MM.1S (cell line): ENCODE results near the gene PTPRN2.

ENCODE experiments used
- DNase-seq: peaks from one replicate; pipeline ENCODE4 v3.0.0-alpha.2; 2015
- H2AFZ ChIP-seq: fragments of 300-600 bp; sonication (generic); 2 replicates; pipeline ENCODE4 v1.6.0; 2016; ENCODE audit warnings: antibody characterized with exemption, low read length
- H3F3A ChIP-seq: fragments of 300-600 bp; sonication (generic); 2 replicates; pipeline ENCODE4 v1.6.1; 2016; ENCODE audit warnings: mild to moderate bottlenecking, antibody characterized with exemption, low read length, moderate library complexity, mixed read lengths; ENCODE audit not compliant: insufficient read depth
- H3K27ac ChIP-seq: fragments of 300-600 bp; sonication (generic); 2 replicates; pipeline ENCODE4 v1.5.1; 2016; ENCODE audit warnings: mild to moderate bottlenecking, low read length
- H3K27me3 ChIP-seq: fragments of 300-600 bp; sonication (generic); replicated peaks from 2 replicates; pipeline ENCODE4 v1.6.0; 2016; ENCODE audit warnings: low read length; ENCODE audit not compliant: insufficient read depth
- H3K36me3 ChIP-seq: fragments of 300-600 bp; sonication (generic); replicated peaks from 2 replicates; pipeline ENCODE4 v1.6.1; 2016; ENCODE audit warnings: mild to moderate bottlenecking, low read length, mixed read lengths; ENCODE audit not compliant: insufficient read depth
- H3K4me1 ChIP-seq: fragments of 300-600 bp; sonication (generic); 2 replicates; pipeline ENCODE4 v1.6.1; 2016; ENCODE audit warnings: low read length, mixed read lengths
- H3K4me2 ChIP-seq: fragments of 300-600 bp; sonication (generic); 2 replicates; pipeline ENCODE4 v1.6.0; 2016; ENCODE audit warnings: low read depth, low read length
- H3K4me3 ChIP-seq: fragments of 300-600 bp; sonication (generic); 2 replicates; pipeline ENCODE4 v1.5.1; 2016; ENCODE audit warnings: low read length, mixed read lengths
- H3K79me2 ChIP-seq: fragments of 300-600 bp; sonication (generic); 2 replicates; pipeline ENCODE4 v1.6.1; 2016; ENCODE audit warnings: mixed run types, low read length, mixed read lengths
- H3K9ac ChIP-seq: fragments of 300-600 bp; sonication (generic); 2 replicates; pipeline ENCODE4 v1.6.1; 2016; ENCODE audit warnings: low read length, mixed read lengths
- H3K9me2 ChIP-seq: fragments of 300-600 bp; sonication (generic); replicated peaks from 2 replicates; pipeline ENCODE4 v1.6.1; 2016; ENCODE audit warnings: mild to moderate bottlenecking, low read length, mixed read lengths; ENCODE audit not compliant: insufficient read depth
- H3K9me3 ChIP-seq: fragments of 300-600 bp; sonication (generic); replicated peaks from 2 replicates; pipeline ENCODE4 v1.6.1; 2016; ENCODE audit warnings: mild to moderate bottlenecking, low read length, mixed read lengths; ENCODE audit not compliant: insufficient read depth
- H4K20me1 ChIP-seq: fragments of 300-600 bp; sonication (generic); 2 replicates; pipeline ENCODE4 v1.6.1; 2016; ENCODE audit warnings: mild to moderate bottlenecking, low read length, moderate library complexity, mixed read lengths; ENCODE audit not compliant: insufficient read depth
- EZH2 ChIP-seq: fragments of 300-600 bp; sonication (generic); optimal IDR thresholded peaks from 2 replicates; pipeline ENCODE3; 2017; ENCODE audit warnings: low read depth, mild to moderate bottlenecking, antibody characterized with exemption, low read length, mixed read lengths
- EZH2phosphoT487 ChIP-seq: fragments of 300-600 bp; sonication (generic); IDR thresholded peaks from 2 replicates; pipeline ENCODE4 v1.6.1; 2018; ENCODE audit warnings: antibody characterized with exemption, low read length
- TF ChIP-seq, protein P1 (sequence below): fragments of 300-600 bp; sonication (generic); IDR thresholded peaks from 2 replicates; pipeline ENCODE4 v1.5.1; 2016; ENCODE audit warnings: antibody characterized with exemption, low read length, mixed read lengths

The PTPRN2 gene

DNA sequence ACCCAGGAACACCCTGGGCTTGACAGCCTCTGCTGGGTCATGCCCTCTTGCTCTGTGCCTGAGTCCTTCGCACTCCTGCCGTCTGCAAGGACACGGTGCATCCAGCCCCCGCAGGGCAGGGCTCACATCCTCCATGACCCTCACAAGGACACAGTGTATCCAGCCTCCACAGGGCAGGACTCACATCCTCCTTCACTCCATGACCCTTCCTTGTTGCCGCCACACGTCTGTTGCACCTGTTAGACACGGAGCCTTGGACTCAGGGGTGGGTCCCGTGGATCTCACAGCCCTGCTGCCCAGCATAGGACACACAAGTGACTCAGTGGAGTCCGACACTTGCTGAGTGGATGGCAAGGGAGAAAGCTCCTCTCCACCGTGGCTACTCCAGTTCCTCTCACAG, 750.1 kb downstream of the PTPRN2 start:
- H3K36me3 ChIP-seq = no peaks in the 10 kb centered on the region
- no peaks in the 10 kb centered on the region for H3F3A ChIP-seq
- no peak overlapping the region for H3K4me2 ChIP-seq
- peaks cover 62% of the 10 kb centered on the region for H3K27me3 ChIP-seq
- no peaks in the 10 kb centered on the region for H3K9me3 ChIP-seq
- no peak overlapping the region for H3K9ac ChIP-seq
- H4K20me1 ChIP-seq = no peaks in the 10 kb centered on the region
- H3K4me3 ChIP-seq = no peak overlapping the region
- no peaks in the 10 kb centered on the region for H3K9me2 ChIP-seq
- TF ChIP-seq, protein P1, sequence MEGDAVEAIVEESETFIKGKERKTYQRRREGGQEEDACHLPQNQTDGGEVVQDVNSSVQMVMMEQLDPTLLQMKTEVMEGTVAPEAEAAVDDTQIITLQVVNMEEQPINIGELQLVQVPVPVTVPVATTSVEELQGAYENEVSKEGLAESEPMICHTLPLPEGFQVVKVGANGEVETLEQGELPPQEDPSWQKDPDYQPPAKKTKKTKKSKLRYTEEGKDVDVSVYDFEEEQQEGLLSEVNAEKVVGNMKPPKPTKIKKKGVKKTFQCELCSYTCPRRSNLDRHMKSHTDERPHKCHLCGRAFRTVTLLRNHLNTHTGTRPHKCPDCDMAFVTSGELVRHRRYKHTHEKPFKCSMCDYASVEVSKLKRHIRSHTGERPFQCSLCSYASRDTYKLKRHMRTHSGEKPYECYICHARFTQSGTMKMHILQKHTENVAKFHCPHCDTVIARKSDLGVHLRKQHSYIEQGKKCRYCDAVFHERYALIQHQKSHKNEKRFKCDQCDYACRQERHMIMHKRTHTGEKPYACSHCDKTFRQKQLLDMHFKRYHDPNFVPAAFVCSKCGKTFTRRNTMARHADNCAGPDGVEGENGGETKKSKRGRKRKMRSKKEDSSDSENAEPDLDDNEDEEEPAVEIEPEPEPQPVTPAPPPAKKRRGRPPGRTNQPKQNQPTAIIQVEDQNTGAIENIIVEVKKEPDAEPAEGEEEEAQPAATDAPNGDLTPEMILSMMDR = no peak
- no peak for TF ChIP-seq EZH2phosphoT487
- no peak for TF ChIP-seq EZH2
- no peak overlapping the region for H3K27ac ChIP-seq
- no peaks in the 10 kb centered on the region for H3K79me2 ChIP-seq
- H2AFZ ChIP-seq = no peak overlapping the region
- no peaks in the 10 kb centered on the region for H3K4me1 ChIP-seq
- DNase-seq = no peak

DNA sequence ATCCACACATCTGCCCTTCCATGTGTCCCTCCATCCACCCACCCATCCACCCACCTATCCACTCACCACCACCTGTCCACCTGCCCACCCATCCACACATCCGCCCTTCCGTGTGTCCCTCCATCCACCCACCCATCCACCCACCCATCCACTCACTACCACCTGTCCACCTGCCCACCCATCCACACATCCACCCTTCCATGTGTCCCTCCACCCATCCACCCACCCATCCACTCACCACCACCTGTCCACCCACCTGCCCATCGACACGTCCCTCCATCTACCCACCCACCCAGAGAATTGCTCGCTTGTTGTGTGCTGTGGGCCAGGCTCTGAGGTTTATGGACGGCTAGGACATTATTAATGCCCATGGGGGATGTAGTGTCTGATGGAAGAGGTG, 750.6 kb downstream of the PTPRN2 start:
- no peak for DNase-seq
- Histone ChIP-seq H3K9me2 (no peaks in the 10 kb centered on the region), H3K4me2 (no peak overlapping the region), H3K9ac (no peak overlapping the region), H3F3A (no peaks in the 10 kb centered on the region), H3K36me3 (no peaks in the 10 kb centered on the region), H3K79me2 (no peaks in the 10 kb centered on the region), H3K27me3 (peaks cover 62% of the 10 kb centered on the region), H3K4me1 (no peaks in the 10 kb centered on the region), H3K9me3 (no peaks in the 10 kb centered on the region), H4K20me1 (no peaks in the 10 kb centered on the region), H3K4me3 (no peak overlapping the region), H3K27ac (no peak overlapping the region), H2AFZ (no peak overlapping the region)
- no peak for TF ChIP-seq EZH2
- TF ChIP-seq, protein P1 = no peak
- no peak for TF ChIP-seq EZH2phosphoT487

DNA sequence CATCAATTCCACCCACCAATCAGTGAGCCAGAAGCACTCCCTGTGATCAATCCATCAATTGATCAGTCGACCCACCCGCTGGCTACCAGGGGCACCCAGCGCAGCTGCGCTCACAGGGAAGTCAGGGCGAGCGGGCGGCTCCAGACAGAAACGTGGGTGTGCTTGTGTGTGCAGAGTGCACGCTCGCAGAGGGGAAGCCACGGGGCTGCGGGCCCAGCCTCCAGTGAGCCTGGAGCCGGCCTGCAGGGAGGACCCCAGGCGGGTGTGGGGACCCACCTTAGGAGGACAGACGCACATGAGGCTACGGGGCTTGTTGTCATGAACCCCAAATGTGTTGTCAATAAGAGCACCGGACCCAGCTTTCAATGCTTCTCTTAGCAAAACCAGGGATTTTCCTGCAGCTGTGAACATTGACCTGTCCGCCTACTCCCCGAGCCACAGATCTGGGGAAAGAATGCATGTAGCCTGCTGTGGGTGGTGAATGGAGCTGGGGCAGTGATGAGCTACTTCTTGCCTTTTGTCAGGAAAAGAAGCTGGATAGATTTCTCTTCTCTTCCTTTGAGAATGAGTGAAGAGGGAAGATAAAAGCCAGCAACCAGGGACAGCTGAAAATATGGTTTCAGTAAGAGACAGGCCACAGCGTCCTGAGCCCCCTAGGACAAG, 753.0 kb downstream of the PTPRN2 start:
- TF ChIP-seq EZH2 = no peak
- TF ChIP-seq EZH2phosphoT487 = no peak
- TF ChIP-seq, protein P1 = no peak
- Histone ChIP-seq H3K27ac (no peak overlapping the region), H3K9ac (no peak overlapping the region), H4K20me1 (no peaks in the 10 kb centered on the region), H2AFZ (no peak overlapping the region), H3K79me2 (no peaks in the 10 kb centered on the region), H3K4me2 (no peak overlapping the region), H3K27me3 (peaks cover 66% of the 10 kb centered on the region), H3K4me3 (no peak overlapping the region), H3K4me1 (no peaks in the 10 kb centered on the region), H3K36me3 (no peaks in the 10 kb centered on the region), H3K9me3 (no peaks in the 10 kb centered on the region), H3F3A (no peaks in the 10 kb centered on the region), H3K9me2 (no peaks in the 10 kb centered on the region)
- no peak for DNase-seq
